ENCODE results near the gene GTF2F1.

DNA sequence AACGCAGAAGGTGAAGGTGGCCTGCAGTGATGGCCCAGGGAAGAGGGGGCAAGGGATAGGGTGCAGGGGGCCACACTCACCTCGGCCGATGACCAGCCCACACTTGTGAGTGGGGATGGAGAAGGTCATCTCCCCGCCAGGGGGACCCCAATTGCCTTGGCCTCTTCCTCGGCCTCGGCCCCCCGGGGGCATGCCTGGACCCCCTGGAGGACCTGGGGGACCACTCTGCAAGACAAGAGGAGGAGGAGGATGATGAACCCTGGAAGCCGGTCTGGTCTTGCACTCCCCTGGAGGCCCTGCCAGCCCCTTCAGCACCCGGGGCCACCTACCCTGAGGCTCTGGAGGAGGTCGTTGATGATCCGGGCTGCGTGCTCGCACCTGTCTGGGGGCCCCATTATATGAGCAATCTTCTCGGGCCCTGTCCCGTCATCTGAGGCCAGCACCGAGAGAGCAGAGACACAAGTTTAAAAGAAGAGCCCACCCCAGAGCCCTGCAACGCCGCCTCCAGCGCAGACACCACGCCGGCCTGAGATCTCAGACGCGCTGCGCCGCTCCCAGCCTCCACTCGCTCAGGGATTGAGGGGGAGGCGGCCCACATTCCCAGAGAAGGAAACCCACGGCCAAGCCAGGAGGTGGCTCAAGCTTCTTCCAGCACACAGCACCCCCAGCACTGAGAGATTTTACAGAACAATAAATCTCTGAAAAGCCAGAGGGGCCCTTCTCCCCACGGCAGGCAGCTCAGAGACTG lies 23.9 kb upstream of the GTF2F1 start:
- TF ChIP-seq POLR2A (IDR thresholded peaks at IDR 0.05) = no peak
- TF ChIP-seq POLR2AphosphoS5 (IDR thresholded peaks at IDR 0.05) = no peak

All from transverse colon (tissue), 3 donors.